GM12875 (cell line): ENCODE data around the gene GPR108.
"Not testable (repeated sequence)": the region's sequence is repeated elsewhere in the genome, so short reads cannot be mapped to it uniquely, and the experiment has no call there.

Experiments used
- H3K4me3 ChIP-seq: one replicate; pipeline ENCODE4 v1.5.1; 2011; ENCODE audit warnings: low read depth, low read length, control low read depth
- CTCF ChIP-seq: IDR thresholded peaks from 2 replicates; pipeline ENCODE4 v1.5.1; 2011; ENCODE audit warnings: low read depth, mild to moderate bottlenecking, control low read depth, inconsistent platforms, low read length, moderate library complexity, borderline replicate concordance; ENCODE audit not compliant: insufficient read depth

The GPR108 gene

GRCh38 chr19:6773323-6773931 is 36.0 kb upstream of the GPR108 start:
- no peak for TF ChIP-seq CTCF
- peak overlapping the region; percentile 98 for H3K4me3 ChIP-seq

- peak overlapping the region; percentile 98 for H3K4me3 ChIP-seq
- no peak for TF ChIP-seq CTCF
Observed at GRCh38 chr19:6772866-6773322, 35.5 kb upstream of the GPR108 start.

- TF ChIP-seq CTCF, result peak; percentile 70
- peak within 1 kb of the TSS; percentile 98 for H3K4me3 ChIP-seq
Observed at GRCh38 chr19:6772028-6772865, 34.9 kb upstream of the GPR108 start, which contains the start of gene VAV1. TSS of gene VAV1 (plus strand) at chr19:6772708. CDS start at chr19:6772808, 100 bp downstream.

- not testable (repeated sequence) for H3K4me3 ChIP-seq
Observed at GRCh38 chr19:6771648-6772027, 34.3 kb upstream of the GPR108 start.

- peak; percentile 25; the same call in 1 of the 2 replicates for TF ChIP-seq CTCF
- no peak overlapping the region for H3K4me3 ChIP-seq
Observed at GRCh38 chr19:6769006-6769619, 31.7 kb upstream of the GPR108 start.

GRCh38 chr19:6768236-6768785 is 30.9 kb upstream of the GPR108 start:
- H3K4me3 ChIP-seq, result peak overlapping the region; percentile 82
- no peak for TF ChIP-seq CTCF
